Peyer's patch (tissue), 4 donors: ENCODE results near the gene PRODH2.

Experiments
- CTCF ChIP-seq, 6 experiments: fragments of 450-650 bp in 4 of 6; fragments of 200-600 bp in 2 of 6; sonication (generic) in 1 of 6; IDR thresholded peaks; one replicate each; pipeline ENCODE4 v1.5.1; 2017 to 2019; ENCODE audit warnings: antibody characterized with exemption in 6 of 6, mild to moderate bottlenecking in 3 of 6, moderate library complexity in 1 of 6
- POLR2A ChIP-seq, 2 donors: fragments of 450-650 bp; IDR thresholded peaks; one replicate each; pipeline ENCODE4 v1.5.1; 2017; ENCODE audit warnings: antibody characterized with exemption in 2 of 2, mild to moderate bottlenecking in 2 of 2, moderate library complexity in 2 of 2

GRCh38 chr19:35832054-35832453 is 19.4 kb upstream of the PRODH2 start:
- no peak for TF ChIP-seq CTCF (IDR thresholded peaks at IDR 0.05)
- no peak for TF ChIP-seq POLR2A (IDR thresholded peaks at IDR 0.05)
